ENCODE data around the gene CTSC.

The CTSC gene

GRCh38 chr11:88354912-88355311 lies 17.4 kb upstream of the CTSC start:
- no peak for TF ChIP-seq EZH2phosphoT487 (IDR thresholded peaks at IDR 0.05; ENCODE audit: borderline replicate concordance, low read length)
- TF ChIP-seq, protein P1, sequence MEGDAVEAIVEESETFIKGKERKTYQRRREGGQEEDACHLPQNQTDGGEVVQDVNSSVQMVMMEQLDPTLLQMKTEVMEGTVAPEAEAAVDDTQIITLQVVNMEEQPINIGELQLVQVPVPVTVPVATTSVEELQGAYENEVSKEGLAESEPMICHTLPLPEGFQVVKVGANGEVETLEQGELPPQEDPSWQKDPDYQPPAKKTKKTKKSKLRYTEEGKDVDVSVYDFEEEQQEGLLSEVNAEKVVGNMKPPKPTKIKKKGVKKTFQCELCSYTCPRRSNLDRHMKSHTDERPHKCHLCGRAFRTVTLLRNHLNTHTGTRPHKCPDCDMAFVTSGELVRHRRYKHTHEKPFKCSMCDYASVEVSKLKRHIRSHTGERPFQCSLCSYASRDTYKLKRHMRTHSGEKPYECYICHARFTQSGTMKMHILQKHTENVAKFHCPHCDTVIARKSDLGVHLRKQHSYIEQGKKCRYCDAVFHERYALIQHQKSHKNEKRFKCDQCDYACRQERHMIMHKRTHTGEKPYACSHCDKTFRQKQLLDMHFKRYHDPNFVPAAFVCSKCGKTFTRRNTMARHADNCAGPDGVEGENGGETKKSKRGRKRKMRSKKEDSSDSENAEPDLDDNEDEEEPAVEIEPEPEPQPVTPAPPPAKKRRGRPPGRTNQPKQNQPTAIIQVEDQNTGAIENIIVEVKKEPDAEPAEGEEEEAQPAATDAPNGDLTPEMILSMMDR (IDR thresholded peaks at IDR 0.05; ENCODE audit: low read depth, low read length, poor library complexity, severe bottlenecking): no peak
- Histone ChIP-seq H3K79me2 (ENCODE audit: control insufficient read depth, low read length) (no peaks in the 10 kb centered on the region), H4K20me1 (ENCODE audit: control insufficient read depth, insufficient read depth, low read depth, low read length) (no peaks in the 10 kb centered on the region), H3K9me2 (replicated peaks; ENCODE audit: control insufficient read depth, low read length) (no peaks in the 10 kb centered on the region), H3K4me2 (ENCODE audit: low read length) (no peak overlapping the region), H3K36me3 (ENCODE audit: control insufficient read depth, low read length) (no peaks in the 10 kb centered on the region), H3K27ac (ENCODE audit: low read depth, low read length) (no peak overlapping the region), H3F3A (ENCODE audit: control insufficient read depth, insufficient read depth) (no peaks in the 10 kb centered on the region), H3K27me3 (ENCODE audit: control insufficient read depth, low read length) (no peaks in the 10 kb centered on the region), H3K9me3 (ENCODE audit: control insufficient read depth, insufficient read depth, low read length) (no peaks in the 10 kb centered on the region), H3K4me1 (ENCODE audit: control insufficient read depth, low read length) (peaks cover 6% of the 10 kb centered on the region; the same call in 1 of the 2 replicates), H3K4me3 (ENCODE audit: low read length) (no peak overlapping the region)

DNA sequence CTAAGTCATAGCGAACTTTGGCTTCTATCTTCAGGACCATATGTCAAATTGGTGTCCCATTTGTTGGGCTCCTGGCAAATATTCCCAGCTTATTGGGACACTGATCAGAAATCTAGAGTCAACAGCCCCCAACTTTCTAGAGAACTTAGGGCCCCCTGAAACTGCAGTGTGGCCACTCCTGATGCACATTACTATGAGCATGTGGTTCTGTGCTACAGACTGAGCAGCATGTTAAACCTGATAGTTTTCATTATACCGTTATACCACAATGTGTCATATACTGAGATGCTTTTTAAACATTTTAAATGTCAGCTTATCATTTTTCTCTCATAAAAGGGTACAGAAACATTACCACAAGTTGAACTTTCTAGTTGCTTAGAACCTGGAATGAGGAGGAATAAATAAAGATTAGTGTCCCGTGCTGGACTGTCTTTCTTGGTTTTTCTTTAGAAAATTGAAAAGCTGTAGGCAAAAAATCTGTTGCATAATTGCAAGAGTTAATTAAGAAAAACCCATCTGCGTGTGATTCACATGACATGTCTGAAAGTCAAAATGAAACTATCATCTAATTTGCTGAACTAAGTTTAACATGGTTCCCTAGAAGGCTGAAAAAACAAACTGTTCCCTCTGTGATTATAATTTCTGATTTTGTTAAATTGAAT lies 16.4 kb upstream of the CTSC start:
- no peaks in the 10 kb centered on the region for H3K9me2 ChIP-seq (replicated peaks; ENCODE audit: control insufficient read depth, low read length)
- H3K4me1 ChIP-seq (ENCODE audit: control insufficient read depth, low read length): no peaks in the 10 kb centered on the region
- H3K36me3 ChIP-seq (ENCODE audit: control insufficient read depth, low read length): no peaks in the 10 kb centered on the region
- no peaks in the 10 kb centered on the region for H3F3A ChIP-seq (ENCODE audit: control insufficient read depth, insufficient read depth)
- H3K4me2 ChIP-seq (ENCODE audit: low read length): no peak overlapping the region
- H3K27ac ChIP-seq (ENCODE audit: low read depth, low read length): no peak overlapping the region
- no peaks in the 10 kb centered on the region for H4K20me1 ChIP-seq (ENCODE audit: control insufficient read depth, insufficient read depth, low read depth, low read length)
- H3K9me3 ChIP-seq (ENCODE audit: control insufficient read depth, insufficient read depth, low read length): no peaks in the 10 kb centered on the region
- no peaks in the 10 kb centered on the region for H3K79me2 ChIP-seq (ENCODE audit: control insufficient read depth, low read length)
- no peak overlapping the region for H3K4me3 ChIP-seq (ENCODE audit: low read length)
- TF ChIP-seq, protein P1 (IDR thresholded peaks at IDR 0.05; ENCODE audit: low read depth, low read length, poor library complexity, severe bottlenecking): no peak
- TF ChIP-seq EZH2phosphoT487 (IDR thresholded peaks at IDR 0.05; ENCODE audit: borderline replicate concordance, low read length): no peak
- H3K27me3 ChIP-seq (ENCODE audit: control insufficient read depth, low read length): no peaks in the 10 kb centered on the region

DNA sequence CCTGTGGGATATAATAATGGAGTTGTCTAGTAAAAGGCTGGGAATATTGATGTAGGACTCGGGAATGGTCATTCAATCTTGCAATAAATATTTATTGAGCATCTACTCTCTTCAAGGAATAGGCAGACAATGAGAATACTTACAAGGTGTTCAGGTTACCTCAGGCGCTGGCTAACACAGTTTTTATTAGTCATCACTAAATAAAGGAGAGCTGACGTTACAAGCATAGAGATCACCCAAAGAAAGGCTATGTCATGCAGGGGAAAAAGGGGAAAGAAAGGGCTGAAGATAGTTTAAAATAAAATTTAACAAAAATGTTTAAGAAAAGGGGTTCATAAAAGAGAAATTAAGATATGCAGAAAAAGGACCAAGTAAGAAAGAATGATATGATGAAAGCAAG lies 15.8 kb upstream of the CTSC start:
- no peak overlapping the region for H3K4me3 ChIP-seq (ENCODE audit: low read length)
- H3K4me2 ChIP-seq (ENCODE audit: low read length): no peak overlapping the region
- TF ChIP-seq, protein P1 (IDR thresholded peaks at IDR 0.05; ENCODE audit: low read depth, low read length, poor library complexity, severe bottlenecking): no peak
- TF ChIP-seq EZH2phosphoT487 (IDR thresholded peaks at IDR 0.05; ENCODE audit: borderline replicate concordance, low read length): no peak
- H3K27ac ChIP-seq (ENCODE audit: low read depth, low read length): no peak overlapping the region
- H3K4me1 ChIP-seq (ENCODE audit: control insufficient read depth, low read length): no peaks in the 10 kb centered on the region
- no peaks in the 10 kb centered on the region for H3K27me3 ChIP-seq (ENCODE audit: control insufficient read depth, low read length)
- H3K9me3 ChIP-seq (ENCODE audit: control insufficient read depth, insufficient read depth, low read length): no peaks in the 10 kb centered on the region
- no peaks in the 10 kb centered on the region for H3F3A ChIP-seq (ENCODE audit: control insufficient read depth, insufficient read depth)
- no peaks in the 10 kb centered on the region for H3K9me2 ChIP-seq (replicated peaks; ENCODE audit: control insufficient read depth, low read length)
- no peaks in the 10 kb centered on the region for H4K20me1 ChIP-seq (ENCODE audit: control insufficient read depth, insufficient read depth, low read depth, low read length)
- no peaks in the 10 kb centered on the region for H3K36me3 ChIP-seq (ENCODE audit: control insufficient read depth, low read length)
- no peaks in the 10 kb centered on the region for H3K79me2 ChIP-seq (ENCODE audit: control insufficient read depth, low read length)
